H9 (cell line): ENCODE results near the gene NKIRAS1. TPM values are rescaled to one million over a fixed set of nuclear protein-coding genes. Genes with fewer than 3 reads are reported as not detected.

ENCODE experiments used
- DNase-seq: peaks from one replicate; pipeline ENCODE4 v3.0.0-alpha.2; 2017
- H2AFZ ChIP-seq: one replicate; pipeline ENCODE4 v1.6.1; 2013; ENCODE audit warnings: mild to moderate bottlenecking, low read length, control low read depth, moderate library complexity
- H2AK5ac ChIP-seq: 2 replicates; pipeline ENCODE4 v1.6.1; 2013; ENCODE audit warnings: low read length, control low read depth, mixed read lengths; ENCODE audit not compliant: insufficient read length
- H2BK120ac ChIP-seq: one replicate; pipeline ENCODE4 v1.6.1; 2013; ENCODE audit warnings: low read depth, mild to moderate bottlenecking, low read length, control low read depth, inconsistent platforms; ENCODE audit not compliant: poor library complexity, severe bottlenecking
- H2BK12ac ChIP-seq: 2 replicates; pipeline ENCODE4 v1.6.1; 2013; ENCODE audit warnings: low read length, control low read depth, mixed read lengths, low read depth; ENCODE audit not compliant: insufficient read length
- H2BK15ac ChIP-seq: 2 replicates; pipeline ENCODE4 v1.6.1; 2013; ENCODE audit warnings: low read depth, low read length, control low read depth
- H2BK20ac ChIP-seq: one replicate; pipeline ENCODE4 v1.6.1; 2013; ENCODE audit warnings: low read depth, mild to moderate bottlenecking, low read length, control low read depth, inconsistent platforms; ENCODE audit not compliant: poor library complexity, severe bottlenecking
- H2BK5ac ChIP-seq: 2 replicates; pipeline ENCODE4 v1.6.1; 2013; ENCODE audit warnings: low read length, control low read depth, mixed read lengths; ENCODE audit not compliant: insufficient read length
- H3K14ac ChIP-seq: 2 replicates; pipeline ENCODE4 v1.6.1; 2013; ENCODE audit warnings: low read length, control low read depth; ENCODE audit not compliant: insufficient read depth
- H3K18ac ChIP-seq: 2 replicates; pipeline ENCODE4 v1.6.1; 2013; ENCODE audit warnings: low read depth, mild to moderate bottlenecking, mixed read lengths, low read length, control low read depth; ENCODE audit not compliant: insufficient read length
- H3K23ac ChIP-seq: 2 replicates; pipeline ENCODE4 v1.6.1; 2013; ENCODE audit warnings: low read length, control low read depth, mixed read lengths, low read depth; ENCODE audit not compliant: insufficient read length
- H3K23me2 ChIP-seq: 2 replicates; pipeline ENCODE4 v1.6.1; 2013; ENCODE audit warnings: low read depth, mild to moderate bottlenecking, mixed read lengths, low read length, control low read depth; ENCODE audit not compliant: insufficient read length, poor library complexity, severe bottlenecking
- H3K27ac ChIP-seq: 2 replicates; pipeline ENCODE4 v1.5.1; 2013; ENCODE audit warnings: low read length, control low read depth, mixed read lengths, low read depth; ENCODE audit not compliant: insufficient read length
- H3K27me3 ChIP-seq: 2 replicates; pipeline ENCODE4 v1.6.1; 2013; ENCODE audit warnings: low read length, control low read depth, inconsistent platforms; ENCODE audit not compliant: insufficient read depth
- H3K4ac ChIP-seq: 2 replicates; pipeline ENCODE4 v1.6.1; 2013; ENCODE audit warnings: low read depth, mild to moderate bottlenecking, control low read depth, inconsistent platforms, low read length, moderate library complexity
- H3K4me1 ChIP-seq: 2 replicates; pipeline ENCODE4 v1.6.1; 2013; ENCODE audit warnings: low read length, control low read depth, inconsistent platforms; ENCODE audit not compliant: insufficient read depth
- H3K4me2 ChIP-seq: 2 replicates; pipeline ENCODE4 v1.6.1; 2013; ENCODE audit warnings: low read length, control low read depth, mixed read lengths; ENCODE audit not compliant: insufficient read length, insufficient read depth
- H3K56ac ChIP-seq: 2 replicates; pipeline ENCODE4 v1.6.1; 2013; ENCODE audit warnings: low read depth, mild to moderate bottlenecking, mixed read lengths, low read length, control low read depth; ENCODE audit not compliant: insufficient read length
- H3K79me1 ChIP-seq: 2 replicates; pipeline ENCODE4 v1.6.1; 2013; ENCODE audit warnings: low read depth, mild to moderate bottlenecking, moderate library complexity, low read length, control low read depth, inconsistent platforms; ENCODE audit not compliant: insufficient read depth, poor library complexity, severe bottlenecking
- H3K79me2 ChIP-seq: 2 replicates; pipeline ENCODE4 v1.6.1; 2013; ENCODE audit warnings: low read length, control low read depth, inconsistent platforms; ENCODE audit not compliant: insufficient read depth
- H3K9ac ChIP-seq: 2 replicates; pipeline ENCODE4 v1.6.1; 2013; ENCODE audit warnings: low read length, control low read depth, mixed read lengths; ENCODE audit not compliant: insufficient read length; ENCODE audit errors: extremely low read depth
- H3K9me3 ChIP-seq: one replicate; pipeline ENCODE4 v1.6.1; 2013; ENCODE audit warnings: low read depth, low read length, inconsistent platforms; ENCODE audit not compliant: control insufficient read depth
- H3T11ph ChIP-seq: one replicate; pipeline ENCODE4 v1.6.1; 2013; ENCODE audit warnings: mild to moderate bottlenecking, low read length, control low read depth, inconsistent platforms
- H4K20me1 ChIP-seq: one replicate; pipeline ENCODE4 v1.6.1; 2013; ENCODE audit not compliant: control insufficient read depth, insufficient read length, insufficient read depth
- H4K5ac ChIP-seq: 2 replicates; pipeline ENCODE4 v1.6.1; 2013; ENCODE audit warnings: low read depth, mild to moderate bottlenecking, mixed read lengths, low read length, control low read depth; ENCODE audit not compliant: insufficient read length
- H4K8ac ChIP-seq: replicated peaks from 2 replicates; pipeline ENCODE4 v1.6.1; 2013; ENCODE audit warnings: low read length, control low read depth, mixed read lengths, low read depth; ENCODE audit not compliant: insufficient read length
- H4K91ac ChIP-seq: 2 replicates; pipeline ENCODE4 v1.6.1; 2013; ENCODE audit warnings: low read depth, mild to moderate bottlenecking, moderate library complexity, mixed read lengths, low read length, control low read depth; ENCODE audit not compliant: insufficient read length
- H3K27ac Mint-ChIP-seq, 3 experiments: 2 replicates in 2 of 3; 3 replicates in 1 of 3; pipeline ENCODE4 v1.8.0; 2020 to 2021; ENCODE audit warnings: mixed read lengths in 3 of 3, mild to moderate bottlenecking in 1 of 3, moderate library complexity in 1 of 3
- H3K27me3 Mint-ChIP-seq: 2 replicates; pipeline ENCODE4 v1.8.0; 2021; ENCODE audit warnings: low read depth, mild to moderate bottlenecking, moderate library complexity, mixed read lengths
- H3K36me3 Mint-ChIP-seq, 3 experiments: 2 replicates in 2 of 3; 3 replicates in 1 of 3; pipeline ENCODE4 v1.8.0; 2020 to 2021; ENCODE audit warnings: low read depth in 3 of 3, mixed read lengths in 3 of 3; ENCODE audit not compliant: insufficient read depth in 1 of 3
- H3K4me1 Mint-ChIP-seq, 2 experiments: 2 replicates each; pipeline ENCODE4 v1.8.0; 2020; ENCODE audit warnings: mixed read lengths in 2 of 2
- H3K4me3 Mint-ChIP-seq, 2 experiments: 2 replicates in 1 of 2; 3 replicates in 1 of 2; pipeline ENCODE4 v1.8.0; 2020 to 2021; ENCODE audit warnings: mild to moderate bottlenecking in 2 of 2, mixed read lengths in 2 of 2, moderate library complexity in 1 of 2
- H3K9me3 Mint-ChIP-seq, 2 experiments: 2 replicates in 1 of 2; 3 replicates in 1 of 2; pipeline ENCODE4 v1.8.0; 2020; ENCODE audit warnings: mild to moderate bottlenecking in 2 of 2, mixed read lengths in 2 of 2, moderate library complexity in 1 of 2
- WGBS: extraction: QIAGEN DNeasy Blood & Tissue Kit; methylation state at CpG from one replicate; pipeline ENCODE4 v1.1.7; 2013; ENCODE audit warnings: missing lambda C conversion rate, low lambda C conversion rate, mixed read lengths; ENCODE audit not compliant: insufficient read length; ENCODE audit errors: extremely low coverage; 5-methylcytosine and 5-hydroxymethylcytosine counted together
- total RNA-seq: library from RNA; stranded (reverse); gene quantifications from 2 replicates; pipeline ENCODE4 v1.2.1, GENCODE V29; 2021
- TF ChIP-seq, protein P1 (sequence below): fragments of 200-600 bp; sonication (generic); conservative IDR thresholded peaks from 3 replicates; pipeline ENCODE4 v1.8.0; 2021; ENCODE audit warnings: antibody characterized with exemption, mild to moderate bottlenecking

Gene NKIRAS1
- total RNA-seq, 1 experiment from 2014 or later, result 6.1 TPM

DNA sequence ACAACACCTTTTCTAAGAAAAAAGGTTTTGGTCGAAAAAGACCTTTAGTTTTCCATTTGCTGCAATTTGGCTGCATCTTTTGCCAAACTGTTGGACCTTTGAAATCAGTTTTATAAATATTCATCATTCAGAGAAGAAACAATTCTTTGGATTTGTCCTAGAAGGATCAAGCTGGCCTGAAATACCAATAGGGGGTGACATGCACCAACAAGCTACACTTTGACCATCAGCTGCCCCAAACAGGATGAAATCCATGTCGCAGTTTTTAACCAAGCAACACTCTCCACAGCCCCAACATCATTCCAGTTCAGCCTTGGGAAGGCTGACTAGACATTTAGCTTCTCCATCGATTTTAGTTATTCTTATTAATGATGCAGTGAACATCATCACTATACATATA lies 9.9 kb upstream of the NKIRAS1 start:
- Histone ChIP-seq H3K14ac (no peak overlapping the region), H4K5ac (no peak overlapping the region), H3K56ac (no peak overlapping the region), H3K23me2 (no peaks in the 10 kb centered on the region), H2BK20ac (no peak overlapping the region), H3K4me2 (no peak overlapping the region), H4K20me1 (no peaks in the 10 kb centered on the region), H3K9me3 (no peaks in the 10 kb centered on the region), H3K18ac (no peak overlapping the region), H2BK5ac (no peak overlapping the region), H3K23ac (no peak overlapping the region), H4K91ac (no peak overlapping the region), H3K4me1 (no peaks in the 10 kb centered on the region; the same call in 1 of the 2 replicates), H2BK12ac (no peak overlapping the region), H3K79me2 (no peaks in the 10 kb centered on the region), H3K9ac (no peak overlapping the region), H3K27ac (no peak overlapping the region), H2AK5ac (no peak overlapping the region), H3T11ph (no peak overlapping the region), H2AFZ (no peak overlapping the region), H2BK120ac (no peak overlapping the region), H3K4ac (no peak overlapping the region), H2BK15ac (no peak overlapping the region), H3K79me1 (no peaks in the 10 kb centered on the region), H4K8ac (no peak overlapping the region), H3K27me3 (no peaks in the 10 kb centered on the region)
- Mint-ChIP-seq H3K36me3 (0 out of 7 replicates have a peak, but pooled peaks cover 0 to under 1% (median 0%) of the 10 kb centered on the region in 3 experiments), H3K9me3 (no peaks in the 10 kb centered on the region), H3K4me1 (peaks cover 11 to 12% of the 10 kb centered on the region in 2 experiments), H3K27ac (no peak overlapping the region), H3K4me3 (no peak overlapping the region), H3K27me3 (no peaks in the 10 kb centered on the region)
- TF ChIP-seq, protein P1, sequence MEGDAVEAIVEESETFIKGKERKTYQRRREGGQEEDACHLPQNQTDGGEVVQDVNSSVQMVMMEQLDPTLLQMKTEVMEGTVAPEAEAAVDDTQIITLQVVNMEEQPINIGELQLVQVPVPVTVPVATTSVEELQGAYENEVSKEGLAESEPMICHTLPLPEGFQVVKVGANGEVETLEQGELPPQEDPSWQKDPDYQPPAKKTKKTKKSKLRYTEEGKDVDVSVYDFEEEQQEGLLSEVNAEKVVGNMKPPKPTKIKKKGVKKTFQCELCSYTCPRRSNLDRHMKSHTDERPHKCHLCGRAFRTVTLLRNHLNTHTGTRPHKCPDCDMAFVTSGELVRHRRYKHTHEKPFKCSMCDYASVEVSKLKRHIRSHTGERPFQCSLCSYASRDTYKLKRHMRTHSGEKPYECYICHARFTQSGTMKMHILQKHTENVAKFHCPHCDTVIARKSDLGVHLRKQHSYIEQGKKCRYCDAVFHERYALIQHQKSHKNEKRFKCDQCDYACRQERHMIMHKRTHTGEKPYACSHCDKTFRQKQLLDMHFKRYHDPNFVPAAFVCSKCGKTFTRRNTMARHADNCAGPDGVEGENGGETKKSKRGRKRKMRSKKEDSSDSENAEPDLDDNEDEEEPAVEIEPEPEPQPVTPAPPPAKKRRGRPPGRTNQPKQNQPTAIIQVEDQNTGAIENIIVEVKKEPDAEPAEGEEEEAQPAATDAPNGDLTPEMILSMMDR, result peak; percentile 23; the same call in 2 of the 3 replicates
- DNase-seq, result no peak
- WGBS, result no CpG with 5 or more reads among the region's 3 CpGs
